Left lung (tissue), 10 donors: Measurements from ENCODE around the gene TNNI3. TPM values are rescaled to one million over a fixed set of nuclear protein-coding genes. Genes with fewer than 3 reads are reported as not detected.

ENCODE experiments used
- ATAC-seq: fragments of 200-7000 bp; cut with Tn5 transposase; one replicate; pipeline ENCODE4 v1.9.1; 2020; ENCODE audit warnings: moderate library complexity
- DNase-seq, 4 donors: peaks; one replicate each; pipeline ENCODE4 v3.0.0-alpha.2; 2013 to 2020
- H3K27ac ChIP-seq, 2 donors: fragments of 200-600 bp; sonication (generic) in 1 of 2; one replicate each; pipeline versions ENCODE4 v1.5.0 to v1.8.0; 2020 to 2021
- H3K27me3 ChIP-seq, 2 donors: fragments of 200-600 bp; sonication (generic) in 1 of 2; one replicate each; pipeline versions ENCODE4 v1.5.0 to v1.8.0; 2020 to 2021
- H3K36me3 ChIP-seq, 2 donors: fragments of 200-600 bp; sonication (generic) in 1 of 2; one replicate each; pipeline versions ENCODE4 v1.5.0 to v1.8.0; 2020 to 2021
- H3K4me1 ChIP-seq, 2 donors: fragments of 200-600 bp; one replicate each; pipeline ENCODE4 v1.8.0; 2021
- H3K4me3 ChIP-seq, 2 donors: fragments of 200-600 bp; sonication (generic) in 1 of 2; one replicate each; pipeline versions ENCODE4 v1.5.0 to v1.8.0; 2020 to 2021; ENCODE audit warnings: mild to moderate bottlenecking in 1 of 2
- H3K9me3 ChIP-seq, 2 donors: fragments of 200-600 bp; sonication (generic) in 1 of 2; one replicate each; pipeline versions ENCODE4 v1.5.0 to v1.8.0; 2020 to 2021
- CTCF ChIP-seq, 2 donors: fragments of 200-600 bp; sonication (generic) in 1 of 2; IDR thresholded peaks; one replicate each; pipeline versions ENCODE4 v1.5.0 to v1.8.0; 2021; ENCODE audit warnings: antibody characterized with exemption in 2 of 2
- intact Hi-C, 2 donors: fragments of 100-400 bp; cut with DNase I; formaldehyde crosslinking; loops; one replicate each; pipeline versions ENCODE4 v1.11.2 to v1.14.2; 2022
- polyA plus RNA-seq, 6 donors: library from polyadenylated mRNA; unstranded; fragments of 120-200 nt; gene quantifications; one replicate each; pipeline ENCODE4 v1.2.1, GENCODE V29; 2013; ENCODE audit not compliant: insufficient read length in 6 of 6
- total RNA-seq, 2 donors: library from RNA; stranded (reverse); fragmentation: NEBNext Ultra II Directional; extraction: Animal tissue kit (Norgen Biotek cat#: 25700); gene quantifications; one replicate each; pipeline ENCODE4 v1.2.1, GENCODE V29; 2021
- donor health status: DM: no; HTN: yes; CAD: no.
- donor health status: DM: no; HTN: no; CAD: no.

The TNNI3 gene
- total and polyA plus RNA-seq, 8 donors = 0.75 to 1.6 (median 0.98) TPM; not detected in 1

GRCh38 chr19:55197528-55197927 is 40.0 kb upstream of the TNNI3 start:
- no peaks in the 10 kb centered on the region for H3K9me3 ChIP-seq
- no peak overlapping the region for H3K4me3 ChIP-seq
- no peak for TF ChIP-seq CTCF (IDR thresholded peaks at IDR 0.05)
- no peaks in the 10 kb centered on the region for H3K36me3 ChIP-seq
- intact Hi-C loops = no loop called here
- ATAC-seq (no peak), DNase-seq (no peak)
- H3K27ac ChIP-seq = no peak overlapping the region
- no peaks in the 10 kb centered on the region for H3K4me1 ChIP-seq
- peaks cover 0 to 78% of the 10 kb centered on the region in 2 donors for H3K27me3 ChIP-seq

- H3K27me3 ChIP-seq = peaks cover 0 to 80% of the 10 kb centered on the region in 2 donors
- no peak overlapping the region for H3K4me3 ChIP-seq
- no peak for ATAC-seq
- no peak overlapping the region for H3K27ac ChIP-seq
- no peaks in the 10 kb centered on the region for H3K9me3 ChIP-seq
- intact Hi-C loops = no loop called here
- TF ChIP-seq CTCF (IDR thresholded peaks at IDR 0.05) = no peak
- no peak for DNase-seq
- H3K36me3 ChIP-seq = no peaks in the 10 kb centered on the region
- H3K4me1 ChIP-seq = no peaks in the 10 kb centered on the region
These were observed 39.3 kb upstream of the TNNI3 start for GRCh38 chr19:55196803-55197202.

- no peaks in the 10 kb centered on the region for H3K9me3 ChIP-seq
- TF ChIP-seq CTCF (IDR thresholded peaks at IDR 0.05) = no peak
- no peak for ATAC-seq
- DNase-seq = no peak
- peaks cover 0 to 53% of the 10 kb centered on the region in 2 donors for H3K27me3 ChIP-seq
- H3K36me3 ChIP-seq = no peaks in the 10 kb centered on the region
- intact Hi-C loops = no loop called here
- no peak overlapping the region for H3K4me3 ChIP-seq
- H3K27ac ChIP-seq = no peak overlapping the region
- no peaks in the 10 kb centered on the region for H3K4me1 ChIP-seq
These were observed 35.9 kb upstream of the TNNI3 start for GRCh38 chr19:55193481-55193880.

- H3K36me3 ChIP-seq = no peaks in the 10 kb centered on the region
- ATAC-seq (peak; percentile 29), DNase-seq (no peak)
- intact Hi-C loops = no loop called here
- no peaks in the 10 kb centered on the region for H3K9me3 ChIP-seq
- TF ChIP-seq CTCF (IDR thresholded peaks at IDR 0.05) = no peak
- H3K4me1 ChIP-seq = no peaks in the 10 kb centered on the region
- H3K4me3 ChIP-seq = no peak overlapping the region
- H3K27ac ChIP-seq = no peak overlapping the region
- H3K27me3 ChIP-seq = peaks cover 0 to 53% of the 10 kb centered on the region in 2 donors
These were observed 31.9 kb upstream of the TNNI3 start for GRCh38 chr19:55189403-55189835.

- no peak for ATAC-seq
- Histone ChIP-seq H3K4me3 (no peak overlapping the region), H3K9me3 (no peaks in the 10 kb centered on the region), H3K36me3 (no peaks in the 10 kb centered on the region), H3K27ac (no peak overlapping the region), H3K27me3 (peaks cover 0 to 54% of the 10 kb centered on the region in 2 donors), H3K4me1 (no peaks in the 10 kb centered on the region)
- intact Hi-C loops = no loop called here
- TF ChIP-seq CTCF (IDR thresholded peaks at IDR 0.05) = no peak
- no peak for DNase-seq
These were observed 31.1 kb upstream of the TNNI3 start for GRCh38 chr19:55188625-55189024.
